DOHH2 (cell line): ENCODE data around the gene OTOP3.
A peak's percentile ranks its signal among the peaks of the same experiment; 100 is the strongest.

Source experiments
- H3F3A ChIP-seq: fragments of 200-600 bp; sonication (generic), shearing (Covaris generic); 2 replicates; pipeline ENCODE4 v1.6.0; 2016; ENCODE audit warnings: antibody characterized with exemption, mild to moderate bottlenecking; ENCODE audit not compliant: control insufficient read depth, insufficient read depth
- H3K27ac ChIP-seq: fragments of 200-600 bp; sonication (generic); 2 replicates; pipeline ENCODE4 v1.5.1; 2014; ENCODE audit warnings: low read depth, mild to moderate bottlenecking, low read length, moderate library complexity
- H3K27me3 ChIP-seq: fragments of 200-600 bp; sonication (generic); 2 replicates; pipeline ENCODE4 v1.6.1; 2014; ENCODE audit warnings: mild to moderate bottlenecking, low read length, mixed read lengths; ENCODE audit not compliant: control insufficient read depth
- H3K36me3 ChIP-seq: fragments of 200-600 bp; sonication (generic); 2 replicates; pipeline ENCODE4 v1.6.1; 2014; ENCODE audit warnings: mild to moderate bottlenecking, low read length, moderate library complexity, mixed read lengths; ENCODE audit not compliant: control insufficient read depth
- H3K4me1 ChIP-seq: fragments of 200-600 bp; sonication (generic); 2 replicates; pipeline ENCODE4 v1.6.1; 2014; ENCODE audit warnings: mild to moderate bottlenecking, low read length, mixed read lengths; ENCODE audit not compliant: control insufficient read depth
- H3K4me2 ChIP-seq: fragments of 200-600 bp; sonication (generic); 2 replicates; pipeline ENCODE4 v1.6.0; 2014; ENCODE audit warnings: mild to moderate bottlenecking, low read length, moderate library complexity
- H3K4me3 ChIP-seq: fragments of 200-600 bp; sonication (generic); 2 replicates; pipeline ENCODE4 v1.5.1; 2014; ENCODE audit warnings: mild to moderate bottlenecking, low read length, mixed read lengths
- H3K79me2 ChIP-seq: fragments of 200-600 bp; sonication (generic); 2 replicates; pipeline ENCODE4 v1.6.1; 2014; ENCODE audit warnings: mild to moderate bottlenecking, low read length, mixed read lengths; ENCODE audit not compliant: control insufficient read depth
- H3K9me2 ChIP-seq: fragments of 200-600 bp; sonication (generic); replicated peaks from 2 replicates; pipeline ENCODE4 v1.6.1; 2014; ENCODE audit warnings: mild to moderate bottlenecking, low read length, mixed read lengths; ENCODE audit not compliant: control insufficient read depth
- H3K9me3 ChIP-seq: fragments of 200-600 bp; sonication (generic); 2 replicates; pipeline ENCODE4 v1.6.1; 2014; ENCODE audit warnings: antibody characterized with exemption, low read length, mixed read lengths; ENCODE audit not compliant: control insufficient read depth, insufficient read depth
- H4K20me1 ChIP-seq: fragments of 200-600 bp; sonication (generic); 2 replicates; pipeline ENCODE4 v1.6.0; 2014; ENCODE audit warnings: low read depth, mild to moderate bottlenecking, antibody characterized with exemption, low read length, moderate library complexity; ENCODE audit not compliant: control insufficient read depth, insufficient read depth
- EZH2phosphoT487 ChIP-seq: fragments of 200-600 bp; sonication (generic); IDR thresholded peaks from 2 replicates; pipeline ENCODE4 v1.6.1; 2017; ENCODE audit warnings: borderline replicate concordance, mild to moderate bottlenecking, antibody characterized with exemption, low read length, moderate library complexity, mixed read lengths
- TF ChIP-seq, protein P1 (sequence below): fragments of 200-600 bp; sonication (generic); IDR thresholded peaks from one replicate; pipeline ENCODE4 v1.5.1; 2014; ENCODE audit warnings: antibody characterized with exemption, mild to moderate bottlenecking, low read depth, low read length; ENCODE audit not compliant: poor library complexity, severe bottlenecking

The OTOP3 gene

DNA sequence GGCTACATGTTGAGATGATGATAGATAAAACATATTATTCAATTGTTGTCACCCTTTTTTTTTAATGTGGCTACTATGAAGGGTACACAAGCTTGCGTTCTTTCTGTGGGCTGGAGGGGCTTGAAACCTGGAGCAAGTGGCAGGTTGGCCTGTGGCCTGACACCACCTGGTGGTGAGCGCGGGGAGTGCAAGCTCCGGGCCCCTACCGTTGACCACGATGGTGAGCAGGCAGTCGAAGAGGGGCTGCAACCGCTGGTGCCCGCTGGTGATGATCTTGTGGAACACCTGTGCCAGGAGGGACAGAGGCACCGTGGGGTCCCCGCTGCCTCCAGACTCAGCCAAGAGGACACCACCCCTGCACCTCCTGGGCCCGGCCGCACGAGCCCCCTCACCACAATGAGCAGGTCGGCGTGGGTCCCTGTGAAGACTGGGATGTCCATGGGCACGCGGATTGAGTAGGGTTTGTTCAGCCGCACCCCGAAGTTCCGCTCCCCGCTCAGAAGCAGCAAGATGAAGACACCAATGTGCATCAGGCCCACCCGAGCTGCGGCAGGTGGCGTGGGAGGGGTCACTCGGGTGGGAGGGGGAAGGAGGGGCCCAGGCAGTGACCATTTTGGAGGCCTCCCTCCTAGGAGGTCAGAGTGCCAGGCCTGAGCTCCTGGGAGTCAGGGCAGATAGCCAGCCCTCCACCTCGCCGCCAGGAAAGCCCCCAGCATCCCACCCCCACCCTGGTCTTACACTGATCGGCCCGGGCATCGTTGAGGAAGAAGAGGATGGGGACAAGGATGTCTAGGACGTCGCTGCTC is 22.4 kb downstream of the OTOP3 start:
- Histone ChIP-seq H3K4me1 (peaks cover 9% of the 10 kb centered on the region), H3K36me3 (no peaks in the 10 kb centered on the region), H3F3A (no peaks in the 10 kb centered on the region), H3K4me2 (no peak overlapping the region), H3K4me3 (no peak overlapping the region), H3K9me2 (no peaks in the 10 kb centered on the region), H3K27me3 (0 out of 2 replicates have a peak, but pooled peaks cover 2% of the 10 kb centered on the region), H3K9me3 (no peaks in the 10 kb centered on the region), H3K27ac (no peak overlapping the region), H4K20me1 (no peaks in the 10 kb centered on the region), H3K79me2 (no peaks in the 10 kb centered on the region)
- TF ChIP-seq EZH2phosphoT487: no peak
- TF ChIP-seq, protein P1, sequence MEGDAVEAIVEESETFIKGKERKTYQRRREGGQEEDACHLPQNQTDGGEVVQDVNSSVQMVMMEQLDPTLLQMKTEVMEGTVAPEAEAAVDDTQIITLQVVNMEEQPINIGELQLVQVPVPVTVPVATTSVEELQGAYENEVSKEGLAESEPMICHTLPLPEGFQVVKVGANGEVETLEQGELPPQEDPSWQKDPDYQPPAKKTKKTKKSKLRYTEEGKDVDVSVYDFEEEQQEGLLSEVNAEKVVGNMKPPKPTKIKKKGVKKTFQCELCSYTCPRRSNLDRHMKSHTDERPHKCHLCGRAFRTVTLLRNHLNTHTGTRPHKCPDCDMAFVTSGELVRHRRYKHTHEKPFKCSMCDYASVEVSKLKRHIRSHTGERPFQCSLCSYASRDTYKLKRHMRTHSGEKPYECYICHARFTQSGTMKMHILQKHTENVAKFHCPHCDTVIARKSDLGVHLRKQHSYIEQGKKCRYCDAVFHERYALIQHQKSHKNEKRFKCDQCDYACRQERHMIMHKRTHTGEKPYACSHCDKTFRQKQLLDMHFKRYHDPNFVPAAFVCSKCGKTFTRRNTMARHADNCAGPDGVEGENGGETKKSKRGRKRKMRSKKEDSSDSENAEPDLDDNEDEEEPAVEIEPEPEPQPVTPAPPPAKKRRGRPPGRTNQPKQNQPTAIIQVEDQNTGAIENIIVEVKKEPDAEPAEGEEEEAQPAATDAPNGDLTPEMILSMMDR: peak; percentile 88

GRCh38 chr17:74959826-74960515 is 24.3 kb downstream of the OTOP3 start:
- Histone ChIP-seq H3K9me2 (no peaks in the 10 kb centered on the region), H3K4me2 (no peak overlapping the region), H3K27me3 (peaks cover 2% of the 10 kb centered on the region; the same call in 1 of the 2 replicates), H4K20me1 (no peaks in the 10 kb centered on the region), H3K79me2 (no peaks in the 10 kb centered on the region), H3K36me3 (no peaks in the 10 kb centered on the region), H3K4me3 (no peak overlapping the region), H3F3A (no peaks in the 10 kb centered on the region), H3K9me3 (no peaks in the 10 kb centered on the region), H3K4me1 (peaks cover 9% of the 10 kb centered on the region), H3K27ac (no peak overlapping the region)
- TF ChIP-seq EZH2phosphoT487: no peak
- TF ChIP-seq, protein P1: no peak

GRCh38 chr17:74960570-74961342 is 25.1 kb downstream of the OTOP3 start:
- Histone ChIP-seq H3K27me3 (peaks cover 2% of the 10 kb centered on the region; the same call in 1 of the 2 replicates), H4K20me1 (no peaks in the 10 kb centered on the region), H3K4me2 (peak overlapping the region; percentile 78), H3K79me2 (no peaks in the 10 kb centered on the region), H3K9me3 (no peaks in the 10 kb centered on the region), H3K4me1 (peaks cover 9% of the 10 kb centered on the region), H3K4me3 (peak overlapping the region; percentile 44; the same call in 1 of the 2 replicates), H3F3A (no peaks in the 10 kb centered on the region), H3K36me3 (no peaks in the 10 kb centered on the region), H3K9me2 (no peaks in the 10 kb centered on the region), H3K27ac (no peak overlapping the region)
- TF ChIP-seq EZH2phosphoT487: no peak
- TF ChIP-seq, protein P1: peak; percentile 84
